GM21723 (cell line): ENCODE data around the gene SPECC1.
"Not testable (repeated sequence)": the region's sequence is repeated elsewhere in the genome, so short reads cannot be mapped to it uniquely, and the experiment has no call there.

ENCODE experiments used
- ATAC-seq: cut with Tn5 transposase; IDR thresholded peaks from one replicate; pipeline ENCODE4 v1.9.1; 2021; ENCODE audit warnings: mild to moderate bottlenecking, moderate library complexity; ENCODE audit not compliant: unreplicated experiment

The SPECC1 gene

DNA sequence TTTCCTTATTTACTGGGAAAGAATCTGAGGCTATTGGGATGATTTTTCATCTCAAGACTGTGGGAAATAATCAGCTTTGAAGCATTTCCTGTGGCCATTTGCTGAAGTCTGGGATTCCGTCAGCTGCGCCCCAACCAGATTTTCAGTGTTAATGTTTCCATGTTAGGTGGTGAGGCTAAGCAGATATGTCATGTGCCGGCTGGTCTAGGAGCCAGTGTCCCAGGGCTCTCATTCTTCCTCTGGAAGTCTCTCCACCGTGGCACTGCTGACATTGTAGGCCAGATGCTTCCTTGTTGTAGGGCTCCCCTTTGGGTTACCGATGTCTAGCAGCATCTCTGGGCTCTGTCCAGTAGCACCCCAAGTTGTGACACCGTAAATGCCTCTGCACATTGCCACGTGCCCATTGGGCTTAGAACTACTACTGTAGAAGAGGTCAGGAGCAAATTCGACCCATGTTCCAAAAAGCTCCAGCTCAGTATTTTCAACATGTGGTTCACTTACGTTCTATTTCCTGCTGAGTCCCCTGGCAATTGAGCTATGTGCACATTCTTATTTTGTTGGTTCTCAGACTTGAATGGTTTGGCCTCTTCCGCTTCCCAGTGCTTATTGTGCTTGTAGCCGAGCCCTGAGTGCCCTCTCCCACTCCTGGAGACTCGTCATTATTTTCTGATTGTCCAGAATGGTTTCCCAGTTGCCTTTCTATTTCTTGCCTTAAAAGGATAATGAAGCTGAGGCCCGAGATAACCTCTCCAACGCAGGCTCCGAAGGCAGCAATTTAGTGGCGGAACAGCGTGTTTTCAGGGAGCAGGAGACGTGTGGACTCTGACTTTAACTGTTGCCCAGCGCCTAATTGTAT lies 82.2 kb downstream of the SPECC1 start:
- no peak for ATAC-seq

- ATAC-seq, result no peak
Measured at GRCh38 chr17:20092261-20092867, 83.2 kb downstream of the SPECC1 start.

- no peak for ATAC-seq
Measured at GRCh38 chr17:20092973-20093626, 83.9 kb downstream of the SPECC1 start.

- no peak for ATAC-seq
Measured at GRCh38 chr17:20094777-20095176, 85.6 kb downstream of the SPECC1 start.

GRCh38 chr17:20095336-20096080 lies 86.3 kb downstream of the SPECC1 start:
- ATAC-seq, result no peak

GRCh38 chr17:20096430-20096829 lies 87.3 kb downstream of the SPECC1 start:
- no peak for ATAC-seq

- no peak for ATAC-seq
Measured at GRCh38 chr17:20097330-20097729, 88.2 kb downstream of the SPECC1 start.

GRCh38 chr17:20098314-20098713 lies 89.2 kb downstream of the SPECC1 start:
- ATAC-seq, result no peak

- ATAC-seq, result not testable (repeated sequence)
Measured at GRCh38 chr17:20100806-20101205, 91.6 kb downstream of the SPECC1 start.

GRCh38 chr17:20103454-20104446 lies 94.6 kb downstream of the SPECC1 start:
- ATAC-seq, result no peak

DNA sequence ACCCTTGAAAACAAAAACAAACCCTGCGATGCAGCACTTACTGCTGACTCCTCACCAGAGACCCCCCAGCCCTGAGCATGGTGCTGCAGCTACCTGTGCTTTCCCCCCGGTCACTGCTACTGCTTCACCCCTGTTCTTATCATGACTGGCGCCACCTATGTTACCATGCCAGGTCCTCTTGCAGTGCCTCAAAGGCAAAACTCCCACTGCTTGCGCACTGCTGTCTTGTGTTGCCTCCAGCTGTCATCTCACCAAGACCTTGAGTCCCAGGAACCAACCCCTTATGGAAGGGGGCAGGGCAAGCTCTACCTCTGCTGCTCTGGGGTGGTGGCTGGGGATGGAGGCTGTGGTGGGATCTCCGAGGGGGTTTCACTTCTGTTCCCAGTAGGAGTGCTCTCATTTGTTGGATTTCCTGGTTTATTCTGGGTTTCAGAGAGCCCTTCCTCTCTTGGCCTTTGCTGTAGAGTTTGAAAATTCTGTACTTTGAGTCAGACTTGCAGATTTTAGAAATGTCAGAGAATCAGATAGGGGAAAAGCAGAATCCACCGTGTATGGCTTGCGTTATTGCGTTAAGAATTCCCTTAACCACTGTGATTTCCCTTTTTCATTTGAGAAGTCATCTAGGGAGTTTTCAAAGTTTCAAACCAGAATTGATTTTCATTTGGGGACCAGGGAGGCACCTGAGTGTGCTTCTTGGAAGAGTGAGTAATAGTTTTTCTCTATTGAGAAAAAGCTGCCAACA lies 96.6 kb downstream of the SPECC1 start:
- no peak for ATAC-seq

DNA sequence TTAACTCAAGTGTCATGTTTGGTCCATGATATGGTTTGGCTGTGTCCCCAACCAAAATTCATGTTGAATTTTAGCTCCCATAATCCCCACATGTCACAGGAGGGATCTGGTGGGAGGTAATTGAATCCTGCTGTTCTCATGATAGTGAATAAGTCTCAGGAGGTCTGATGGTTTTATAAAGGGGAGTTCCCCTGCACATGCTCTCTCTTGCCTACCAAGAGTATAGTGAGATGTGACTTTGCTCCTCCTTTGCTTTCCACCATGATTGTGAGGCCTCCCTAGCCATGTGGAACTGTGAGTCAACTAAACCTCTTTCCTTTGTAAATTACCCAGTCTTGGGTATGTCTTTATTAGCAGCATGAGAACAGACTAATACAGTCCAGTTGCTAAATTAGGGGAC lies 97.3 kb downstream of the SPECC1 start:
- ATAC-seq, result not testable (repeated sequence)

- ATAC-seq, result no peak
Measured at GRCh38 chr17:20109076-20109475, 99.9 kb downstream of the SPECC1 start.

GRCh38 chr17:20111538-20111937 lies 102.4 kb downstream of the SPECC1 start:
- no peak for ATAC-seq

GRCh38 chr17:20114466-20114865 lies 105.3 kb downstream of the SPECC1 start:
- no peak for ATAC-seq

DNA sequence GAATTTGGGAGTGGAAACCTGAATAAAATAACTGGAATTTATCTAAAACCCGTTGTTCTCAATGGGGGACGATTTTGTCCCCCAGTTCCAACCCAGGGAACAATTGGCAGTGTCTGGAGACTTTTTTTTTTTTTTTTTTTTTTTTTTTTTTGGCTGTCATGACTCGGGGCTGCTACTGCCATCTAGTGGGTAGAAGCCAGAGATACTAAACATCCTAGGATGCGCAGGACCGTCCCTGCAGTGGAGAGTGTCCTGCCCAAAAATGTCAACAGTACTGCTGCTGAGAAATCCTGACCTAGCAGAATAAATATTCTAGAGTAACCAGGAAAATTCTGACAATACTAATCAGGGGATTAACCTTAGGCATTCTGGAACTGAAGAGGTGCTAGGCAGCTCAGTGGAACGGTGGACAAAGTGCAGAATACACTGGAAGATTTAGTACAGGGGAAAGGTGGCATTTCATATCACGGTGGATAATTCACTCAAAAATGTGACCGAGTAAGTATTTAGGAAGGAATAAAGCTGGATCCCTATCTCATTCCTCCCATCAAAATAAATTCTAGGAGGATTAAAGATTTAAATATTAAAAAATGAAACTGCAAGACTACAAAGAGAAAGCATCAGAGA lies 107.6 kb downstream of the SPECC1 start:
- ATAC-seq, result no peak

- ATAC-seq, result no peak
Measured at GRCh38 chr17:20118280-20118679, 109.1 kb downstream of the SPECC1 start.

DNA sequence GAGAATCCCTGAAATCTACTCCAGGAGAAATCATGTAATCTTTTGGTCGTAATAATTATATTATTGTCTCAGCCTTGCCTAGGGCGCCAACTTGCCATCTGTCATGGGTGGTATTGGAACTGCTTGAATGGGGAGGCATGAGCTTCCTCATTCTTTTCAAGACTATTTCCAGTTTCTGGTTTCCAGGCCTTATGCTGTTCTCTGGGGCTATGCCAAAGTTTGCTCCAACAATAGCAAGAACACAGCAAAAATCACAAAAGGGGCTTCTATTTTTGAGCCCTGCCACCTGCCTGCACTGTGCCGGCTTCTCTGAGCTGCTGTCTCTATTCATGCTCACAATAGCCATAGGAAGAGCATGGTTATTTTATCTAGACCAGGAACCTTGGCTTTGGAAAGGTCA lies 111.7 kb downstream of the SPECC1 start:
- no peak for ATAC-seq
